Middle frontal gyrus (tissue), 1 donor: ENCODE results near the gene RUNX3.
"Not testable (repeated sequence)": the region's sequence is repeated elsewhere in the genome, so short reads cannot be mapped to it uniquely, and the experiment has no call there.

Experiments used
- DNase-seq: peaks from one replicate; pipeline ENCODE4 v3.0.0-alpha.2; 2015; ENCODE audit warnings: low spot score; ENCODE audit errors: extremely low spot score

Gene RUNX3

GRCh38 chr1:24914226-24915069, 15.6 kb downstream of the RUNX3 start:
- no peak for DNase-seq

GRCh38 chr1:24913616-24914225, 16.4 kb downstream of the RUNX3 start:
- DNase-seq = no peak

GRCh38 chr1:24913274-24913604, 16.8 kb downstream of the RUNX3 start:
- DNase-seq = no peak

GRCh38 chr1:24912376-24913273, 17.5 kb downstream of the RUNX3 start:
- no peak for DNase-seq

- no peak for DNase-seq
These were observed 18.4 kb downstream of the RUNX3 start for GRCh38 chr1:24911651-24912155.

- DNase-seq = no peak
These were observed 19.1 kb downstream of the RUNX3 start for GRCh38 chr1:24910751-24911650.

GRCh38 chr1:24910210-24910609, 19.9 kb downstream of the RUNX3 start:
- no peak for DNase-seq

- DNase-seq = no peak
These were observed 20.6 kb downstream of the RUNX3 start for GRCh38 chr1:24909388-24909898.

GRCh38 chr1:24908591-24909259, 21.4 kb downstream of the RUNX3 start:
- no peak for DNase-seq

GRCh38 chr1:24907587-24908294, 22.3 kb downstream of the RUNX3 start:
- not testable (repeated sequence) for DNase-seq

- DNase-seq = no peak
These were observed 23.2 kb downstream of the RUNX3 start for GRCh38 chr1:24906760-24907490.

GRCh38 chr1:24905979-24906720, 23.9 kb downstream of the RUNX3 start:
- no peak for DNase-seq

- DNase-seq = no peak
These were observed 24.6 kb downstream of the RUNX3 start for GRCh38 chr1:24905355-24905978.

GRCh38 chr1:24904731-24905354, 25.2 kb downstream of the RUNX3 start:
- no peak for DNase-seq

- no peak for DNase-seq
These were observed 25.9 kb downstream of the RUNX3 start for GRCh38 chr1:24903955-24904730.

GRCh38 chr1:24903560-24903954, 26.5 kb downstream of the RUNX3 start:
- DNase-seq = no peak
